ENCODE results near the gene PLSCR3.

- no peak for TF ChIP-seq FOXP1 (CRISPR knock-in tag; IDR thresholded peaks at IDR 0.05; ENCODE audit: borderline replicate concordance)
- no peak for TF ChIP-seq HMGXB4 (CRISPR knock-in tag; IDR thresholded peaks at IDR 0.05)
- TF ChIP-seq, protein P1, sequence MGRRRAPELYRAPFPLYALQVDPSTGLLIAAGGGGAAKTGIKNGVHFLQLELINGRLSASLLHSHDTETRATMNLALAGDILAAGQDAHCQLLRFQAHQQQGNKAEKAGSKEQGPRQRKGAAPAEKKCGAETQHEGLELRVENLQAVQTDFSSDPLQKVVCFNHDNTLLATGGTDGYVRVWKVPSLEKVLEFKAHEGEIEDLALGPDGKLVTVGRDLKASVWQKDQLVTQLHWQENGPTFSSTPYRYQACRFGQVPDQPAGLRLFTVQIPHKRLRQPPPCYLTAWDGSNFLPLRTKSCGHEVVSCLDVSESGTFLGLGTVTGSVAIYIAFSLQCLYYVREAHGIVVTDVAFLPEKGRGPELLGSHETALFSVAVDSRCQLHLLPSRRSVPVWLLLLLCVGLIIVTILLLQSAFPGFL (CRISPR knock-in tag; IDR thresholded peaks at IDR 0.05; ENCODE audit: borderline replicate concordance): no peak
- no peak for TF ChIP-seq CTCF (IDR thresholded peaks at IDR 0.05)
- TF ChIP-seq ATF3 (CRISPR knock-in tag; conservative IDR thresholded peaks at IDR 0.05): no peak
- TF ChIP-seq, protein P2, sequence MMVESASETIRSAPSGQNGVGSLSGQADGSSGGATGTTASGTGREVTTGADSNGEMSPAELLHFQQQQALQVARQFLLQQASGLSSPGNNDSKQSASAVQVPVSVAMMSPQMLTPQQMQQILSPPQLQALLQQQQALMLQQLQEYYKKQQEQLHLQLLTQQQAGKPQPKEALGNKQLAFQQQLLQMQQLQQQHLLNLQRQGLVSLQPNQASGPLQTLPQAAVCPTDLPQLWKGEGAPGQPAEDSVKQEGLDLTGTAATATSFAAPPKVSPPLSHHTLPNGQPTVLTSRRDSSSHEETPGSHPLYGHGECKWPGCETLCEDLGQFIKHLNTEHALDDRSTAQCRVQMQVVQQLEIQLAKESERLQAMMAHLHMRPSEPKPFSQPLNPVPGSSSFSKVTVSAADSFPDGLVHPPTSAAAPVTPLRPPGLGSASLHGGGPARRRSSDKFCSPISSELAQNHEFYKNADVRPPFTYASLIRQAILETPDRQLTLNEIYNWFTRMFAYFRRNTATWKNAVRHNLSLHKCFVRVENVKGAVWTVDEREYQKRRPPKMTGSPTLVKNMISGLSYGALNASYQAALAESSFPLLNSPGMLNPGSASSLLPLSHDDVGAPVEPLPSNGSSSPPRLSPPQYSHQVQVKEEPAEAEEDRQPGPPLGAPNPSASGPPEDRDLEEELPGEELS (CRISPR knock-in tag; IDR thresholded peaks at IDR 0.05): no peak
- TF ChIP-seq ELF4 (CRISPR knock-in tag; IDR thresholded peaks at IDR 0.05; ENCODE audit: low read depth): no peak
- TF ChIP-seq SMAD3 (CRISPR knock-in tag; IDR thresholded peaks at IDR 0.05; ENCODE audit: borderline replicate concordance): no peak
Measured at GRCh38 chr17:7398612-7399011, 4.3 kb upstream of the PLSCR3 start.

All from WTC11 (cell line).